Nephron progenitor cell (in vitro differentiated cells): ENCODE results near the gene PUS1.

Source experiments
- DNase-seq: peaks from one replicate; pipeline ENCODE4 v3.0.0; 2021
- H3K27ac Mint-ChIP-seq: 2 replicates; pipeline ENCODE4 v1.8.0; 2021; ENCODE audit warnings: mild to moderate bottlenecking, moderate library complexity, mixed read lengths
- H3K27me3 Mint-ChIP-seq: 2 replicates; pipeline ENCODE4 v1.8.0; 2021; ENCODE audit warnings: mild to moderate bottlenecking, low read depth, mixed read lengths; ENCODE audit not compliant: poor library complexity
- H3K36me3 Mint-ChIP-seq: 2 replicates; pipeline ENCODE4 v1.8.0; 2021; ENCODE audit warnings: low read depth, mixed read lengths
- H3K4me1 Mint-ChIP-seq: 2 replicates; pipeline ENCODE4 v1.8.0; 2021; ENCODE audit warnings: mixed read lengths
- H3K4me3 Mint-ChIP-seq: 2 replicates; pipeline ENCODE4 v1.8.0; 2021; ENCODE audit warnings: mild to moderate bottlenecking, moderate library complexity, mixed read lengths
- H3K9me3 Mint-ChIP-seq: 2 replicates; pipeline ENCODE4 v1.8.0; 2021; ENCODE audit warnings: mild to moderate bottlenecking, moderate library complexity, mixed read lengths
- TF ChIP-seq, protein P1 (sequence below): fragments of 200-600 bp; sonication (generic); IDR thresholded peaks from 2 replicates; pipeline ENCODE4 v1.5.0; 2021; ENCODE audit warnings: antibody characterized with exemption

The PUS1 gene

DNA sequence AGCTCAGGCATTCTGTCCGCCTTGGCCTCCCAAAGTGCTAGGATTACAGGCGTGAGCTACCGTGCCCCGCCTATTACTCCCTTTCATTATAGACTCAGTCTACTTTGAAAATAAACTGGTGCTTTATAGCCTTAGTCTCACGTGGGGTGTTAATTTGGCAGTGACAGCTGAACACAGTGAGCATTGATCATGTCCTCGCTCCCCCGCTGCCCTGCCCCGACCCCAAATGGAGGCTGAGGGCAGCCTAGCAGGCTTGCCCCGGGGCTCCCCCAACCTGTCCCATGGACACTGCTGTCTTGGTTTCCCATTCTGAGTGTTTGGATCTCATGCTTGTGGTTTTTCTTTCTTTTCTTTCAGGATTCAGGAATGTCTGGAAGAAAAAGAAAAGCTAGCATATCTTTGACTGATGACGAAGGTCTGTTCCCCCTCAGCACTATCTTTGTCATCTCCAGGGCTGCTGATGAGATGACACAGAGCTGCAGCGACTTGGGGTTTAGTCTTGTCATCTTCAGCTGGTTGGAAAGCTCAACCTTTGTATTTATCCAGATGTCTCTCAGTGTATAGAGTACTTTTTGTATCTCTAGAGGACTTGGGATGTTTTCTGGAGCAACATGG lies 62.8 kb downstream of the PUS1 start:
- Mint-ChIP-seq H3K4me1 (peaks cover 21% of the 10 kb centered on the region), H3K27ac (peak overlapping the region; percentile 50), H3K27me3 (no peaks in the 10 kb centered on the region), H3K36me3 (peaks cover 82% of the 10 kb centered on the region), H3K4me3 (no peak overlapping the region), H3K9me3 (no peaks in the 10 kb centered on the region)
- no peak for DNase-seq
- TF ChIP-seq, protein P1, sequence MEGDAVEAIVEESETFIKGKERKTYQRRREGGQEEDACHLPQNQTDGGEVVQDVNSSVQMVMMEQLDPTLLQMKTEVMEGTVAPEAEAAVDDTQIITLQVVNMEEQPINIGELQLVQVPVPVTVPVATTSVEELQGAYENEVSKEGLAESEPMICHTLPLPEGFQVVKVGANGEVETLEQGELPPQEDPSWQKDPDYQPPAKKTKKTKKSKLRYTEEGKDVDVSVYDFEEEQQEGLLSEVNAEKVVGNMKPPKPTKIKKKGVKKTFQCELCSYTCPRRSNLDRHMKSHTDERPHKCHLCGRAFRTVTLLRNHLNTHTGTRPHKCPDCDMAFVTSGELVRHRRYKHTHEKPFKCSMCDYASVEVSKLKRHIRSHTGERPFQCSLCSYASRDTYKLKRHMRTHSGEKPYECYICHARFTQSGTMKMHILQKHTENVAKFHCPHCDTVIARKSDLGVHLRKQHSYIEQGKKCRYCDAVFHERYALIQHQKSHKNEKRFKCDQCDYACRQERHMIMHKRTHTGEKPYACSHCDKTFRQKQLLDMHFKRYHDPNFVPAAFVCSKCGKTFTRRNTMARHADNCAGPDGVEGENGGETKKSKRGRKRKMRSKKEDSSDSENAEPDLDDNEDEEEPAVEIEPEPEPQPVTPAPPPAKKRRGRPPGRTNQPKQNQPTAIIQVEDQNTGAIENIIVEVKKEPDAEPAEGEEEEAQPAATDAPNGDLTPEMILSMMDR = no peak

GRCh38 chr12:131994589-131994988 lies 65.5 kb downstream of the PUS1 start:
- TF ChIP-seq, protein P1 = no peak
- peaks cover 61% of the 10 kb centered on the region for H3K36me3 Mint-ChIP-seq
- H3K27me3 Mint-ChIP-seq = no peaks in the 10 kb centered on the region
- no peak overlapping the region for H3K4me3 Mint-ChIP-seq
- H3K9me3 Mint-ChIP-seq = no peaks in the 10 kb centered on the region
- H3K27ac Mint-ChIP-seq = no peak overlapping the region
- no peak for DNase-seq
- peaks cover 19% of the 10 kb centered on the region for H3K4me1 Mint-ChIP-seq
